Heart left ventricle (tissue), 13 donors: ENCODE data around the gene CMTM3.

Experiments used
- CTCF ChIP-seq, 12 donors: fragments of 200-600 bp; sonication (generic) in 4 of 12; IDR thresholded peaks; one replicate each; pipeline versions ENCODE4 v1.5.0 to v1.8.0; 2018 to 2022; ENCODE audit warnings: antibody characterized with exemption in 12 of 12, mild to moderate bottlenecking in 5 of 12
- POLR2A ChIP-seq, 2 donors: fragments of 450-650 bp; IDR thresholded peaks; one replicate each; pipeline ENCODE4 v1.6.1; 2017; ENCODE audit warnings: antibody characterized with exemption in 2 of 2, mild to moderate bottlenecking in 2 of 2, moderate library complexity in 2 of 2
- donor health status: ischemic (EF 13 %, LVEDD 7.1; RV severe dilation, severe dysfunction).
- donor health status: DM: no; HTN: yes; CAD: no.
- donor health status: DM: no; HTN: no; CAD: no.
- donor health status: ischemic (EF 25% LVEDD 6.9; RV normal size, moderate dysfunction).
- donor health status: ischemic (EF 25% LVEDD 5.7; RV mildly dilated, moderate dysfunction).
- donor health status: ischemic (EF 35%, LVEDD 5.7; RV mildly dilated, moderate dysfunction).
- donor health status: nonischemic (EF 11% LVEDD 7.7; RV severe dilation, severe dysfunction).
- donor health status: DM: yes; HTN: yes; CAD: no.
- donor health status: PGD.
- donor health status: ischemic (EF 29% LVEDD 5.4; RV normal size, mild dysfunction).
- donor health status: nonischemic (EF 23%, LVEDD 6.1; RV moderate dilation, normal function).

GRCh38 chr16:66574081-66574480 is 30.4 kb upstream of the CMTM3 start:
- TF ChIP-seq CTCF (IDR thresholded peaks at IDR 0.05) (no peak), POLR2A (IDR thresholded peaks at IDR 0.05) (no peak)
